H1 (cell line): ENCODE measurements around the gene ULBP1. TPM values are rescaled to one million over a fixed set of nuclear protein-coding genes. Genes with fewer than 3 reads are reported as not detected.

Experiments used
- CTCF ChIA-PET: fragments of 300-600 bp; sonication (Branson Sonifier 250); formaldehyde crosslinking; loops from one replicate; lab custom pipeline; 2021; ENCODE audit not compliant: partially characterized antibody; lab: Charles Lee
- POLR2A ChIA-PET: fragments of 300-600 bp; sonication (Branson Sonifier 250); formaldehyde crosslinking; loops from one replicate; lab custom pipeline; 2021; ENCODE audit warnings: inconsistent platforms; ENCODE audit not compliant: partially characterized antibody; lab: Charles Lee
- DNase-seq, 2 experiments: peaks; one replicate each; pipeline versions ENCODE4 v3.0.0 to v3.0.0-alpha.2; 2010 to 2022; ENCODE audit warnings: low spot score in 2 of 2, low read depth in 1 of 2, mixed read lengths in 1 of 2
- FAIRE-seq: peaks from 2 replicates; lab custom pipeline; 2011; peaks lifted over from hg19 to GRCh38; lab: Jason Lieb, UNC
- H2AFZ ChIP-seq: 2 replicates; pipeline ENCODE4 v1.8.1; 2012; ENCODE audit warnings: low read length, inconsistent platforms
- H2AK5ac ChIP-seq: 2 replicates; pipeline ENCODE4 v1.6.1; 2013; ENCODE audit warnings: low read depth, low read length
- H2BK120ac ChIP-seq: replicated peaks from 2 replicates; pipeline ENCODE3; 2013; ENCODE audit warnings: low read depth, low read length, inconsistent platforms
- H2BK12ac ChIP-seq: 2 replicates; pipeline ENCODE4 v1.6.1; 2013; ENCODE audit warnings: low read depth, low read length
- H2BK15ac ChIP-seq: 2 replicates; pipeline ENCODE4 v1.6.1; 2013; ENCODE audit warnings: low read length
- H2BK20ac ChIP-seq: 2 replicates; pipeline ENCODE4 v1.6.1; 2013; ENCODE audit warnings: low read length
- H2BK5ac ChIP-seq: 2 replicates; pipeline ENCODE4 v1.6.1; 2013; ENCODE audit warnings: low read depth, low read length
- H3K14ac ChIP-seq: 2 replicates; pipeline ENCODE4 v1.6.1; 2013; ENCODE audit warnings: inconsistent platforms; ENCODE audit not compliant: insufficient read length
- H3K18ac ChIP-seq: 2 replicates; pipeline ENCODE4 v1.6.1; 2013; ENCODE audit warnings: low read length; ENCODE audit errors: extremely low read depth
- H3K23ac ChIP-seq: 2 replicates; pipeline ENCODE4 v1.6.1; 2013; ENCODE audit warnings: inconsistent platforms; ENCODE audit not compliant: insufficient read length
- H3K23me2 ChIP-seq: 2 replicates; pipeline ENCODE4 v1.6.1; 2013; ENCODE audit warnings: low read depth, low read length
- H3K27ac ChIP-seq: 2 replicates; pipeline ENCODE4 v1.6.1; 2011; ENCODE audit warnings: low read depth, low read length, inconsistent platforms
- H3K27me3 ChIP-seq, 4 experiments: replicated peaks in 1 of 4; 1 replicate in 1 of 4; 2 replicates in 3 of 4; pipeline versions ENCODE4 v1.6.1 to v1.8.1; 2011 to 2013; ENCODE audit warnings: low read length in 3 of 4, mild to moderate bottlenecking in 3 of 4, inconsistent platforms in 2 of 4, mixed read lengths in 2 of 4, moderate library complexity in 1 of 4; ENCODE audit not compliant: control insufficient read depth in 3 of 4, insufficient read depth in 3 of 4; ENCODE audit errors: extremely low read depth in 1 of 4
- H3K36me3 ChIP-seq, 4 experiments: 2 replicates each; pipeline versions ENCODE4 v1.6.1 to v1.8.1; 2011 to 2013; ENCODE audit warnings: mild to moderate bottlenecking in 4 of 4, low read length in 3 of 4, moderate library complexity in 2 of 4, control low read depth in 1 of 4, inconsistent platforms in 1 of 4; ENCODE audit not compliant: insufficient read depth in 4 of 4, control insufficient read depth in 2 of 4
- H3K4ac ChIP-seq: replicated peaks from 2 replicates; pipeline ENCODE3; 2013; ENCODE audit warnings: low read length, low read depth, mixed read lengths, inconsistent platforms; ENCODE audit not compliant: insufficient read length
- H3K4me1 ChIP-seq, 4 experiments: replicated peaks in 1 of 4; 1 replicate in 1 of 4; 2 replicates in 3 of 4; pipeline versions ENCODE4 v1.6.1 to v1.8.1; 2011 to 2013; ENCODE audit warnings: low read length in 3 of 4, inconsistent platforms in 2 of 4, mixed read lengths in 1 of 4; ENCODE audit not compliant: insufficient read depth in 4 of 4, control insufficient read depth in 3 of 4
- H3K4me2 ChIP-seq, 2 experiments: 2 replicates each; pipeline versions ENCODE4 v1.6.1 to v1.8.1; 2011 to 2013; ENCODE audit warnings: low read depth in 2 of 2, low read length in 2 of 2, control low read depth in 1 of 2, inconsistent platforms in 1 of 2, mild to moderate bottlenecking in 1 of 2; ENCODE audit not compliant: insufficient read depth in 1 of 2
- H3K4me3 ChIP-seq, 4 experiments: fragments of 200-600, 300-600 bp in 1 of 4; sonication (generic), shearing (Covaris generic), sonication (Bioruptor Twin) in 1 of 4; 2 replicates each; pipeline versions ENCODE4 v1.5.1 to v1.8.1; 2011 to 2016; ENCODE audit warnings: low read length in 4 of 4, low read depth in 3 of 4, control low read depth in 2 of 4, inconsistent platforms in 2 of 4, mild to moderate bottlenecking in 2 of 4, mixed read lengths in 1 of 4, moderate library complexity in 1 of 4; ENCODE audit not compliant: insufficient read depth in 2 of 4; ENCODE audit errors: extremely low read depth in 1 of 4
- H3K56ac ChIP-seq: replicated peaks from 2 replicates; pipeline ENCODE3; 2013; ENCODE audit warnings: low read depth, mild to moderate bottlenecking, mixed read lengths, low read length, inconsistent platforms; ENCODE audit not compliant: insufficient read length
- H3K79me1 ChIP-seq: 2 replicates; pipeline ENCODE4 v1.6.1; 2013; ENCODE audit warnings: low read depth, low read length, control low read depth
- H3K79me2 ChIP-seq, 2 experiments: 2 replicates each; pipeline versions ENCODE4 v1.6.1 to v1.8.1; 2012 to 2013; ENCODE audit warnings: low read length in 2 of 2, mild to moderate bottlenecking in 2 of 2, inconsistent platforms in 1 of 2; ENCODE audit not compliant: insufficient read depth in 2 of 2, control insufficient read depth in 1 of 2
- H3K9ac ChIP-seq, 4 experiments: replicated peaks in 1 of 4; 1 replicate in 1 of 4; 2 replicates in 3 of 4; pipeline versions ENCODE4 v1.6.1 to v1.8.1; 2011 to 2013; ENCODE audit warnings: low read depth in 3 of 4, low read length in 3 of 4, control low read depth in 2 of 4, mild to moderate bottlenecking in 2 of 4, moderate library complexity in 2 of 4, inconsistent platforms in 1 of 4; ENCODE audit errors: extremely low read depth in 1 of 4
- H3K9me3 ChIP-seq, 2 experiments: 2 replicates each; pipeline versions ENCODE4 v1.6.1 to v1.8.1; 2012 to 2013; ENCODE audit warnings: mild to moderate bottlenecking in 2 of 2, moderate library complexity in 2 of 2, control low read depth in 1 of 2, inconsistent platforms in 1 of 2, low read depth in 1 of 2, low read length in 1 of 2, mixed read lengths in 1 of 2; ENCODE audit not compliant: insufficient read depth in 2 of 2
- H4K20me1 ChIP-seq, 2 experiments: replicated peaks in 1 of 2; 2 replicates each; pipeline versions ENCODE3 to v1.8.1; 2011 to 2013; ENCODE audit warnings: inconsistent platforms in 2 of 2, low read length in 2 of 2, mild to moderate bottlenecking in 1 of 2; ENCODE audit not compliant: insufficient read depth in 2 of 2, control insufficient read depth in 1 of 2
- H4K5ac ChIP-seq: 2 replicates; pipeline ENCODE4 v1.6.1; 2013; ENCODE audit warnings: low read length, low read depth, mixed read lengths, inconsistent platforms; ENCODE audit not compliant: insufficient read length
- H4K8ac ChIP-seq: 2 replicates; pipeline ENCODE4 v1.8.0; 2013; ENCODE audit warnings: mild to moderate bottlenecking, moderate library complexity, low read length, inconsistent platforms; ENCODE audit not compliant: insufficient read depth; ENCODE audit errors: extremely low read depth
- H4K91ac ChIP-seq: replicated peaks from 2 replicates; pipeline ENCODE3; 2013; ENCODE audit warnings: low read length, mixed read lengths, inconsistent platforms; ENCODE audit not compliant: insufficient read length
- BACH1 ChIP-seq: IDR thresholded peaks from 2 replicates; pipeline ENCODE4 v1.6.1; 2012; ENCODE audit warnings: low read length, improper control_type of control experiment
- EP300 ChIP-seq, 2 experiments: IDR thresholded peaks; 1 replicate in 1 of 2; 2 replicates in 1 of 2; pipeline ENCODE4 v1.6.1; 2011 to 2012; ENCODE audit warnings: low read depth in 2 of 2, low read length in 2 of 2, mild to moderate bottlenecking in 2 of 2, borderline replicate concordance in 1 of 2, inconsistent platforms in 1 of 2, moderate library complexity in 1 of 2
- EZH2 ChIP-seq: fragments of 200-600 bp; sonication (generic); IDR thresholded peaks from 2 replicates; pipeline ENCODE4 v1.7.1; 2012; ENCODE audit warnings: low read depth, mild to moderate bottlenecking, moderate library complexity, low read length, inconsistent platforms; ENCODE audit not compliant: severe bottlenecking
- FOSL1 ChIP-seq: IDR thresholded peaks from 2 replicates; pipeline ENCODE4 v1.6.1; 2011; ENCODE audit warnings: mild to moderate bottlenecking, low read depth, low read length, moderate library complexity; ENCODE audit not compliant: insufficient read depth
- HDAC2 ChIP-seq, 2 experiments: fragments of 300-600 bp in 1 of 2; sonication (generic) in 1 of 2; IDR thresholded peaks; 2 replicates each; pipeline ENCODE4 v1.6.1; 2011 to 2012; ENCODE audit warnings: low read depth in 2 of 2, low read length in 2 of 2, mild to moderate bottlenecking in 2 of 2, moderate library complexity in 2 of 2, borderline replicate concordance in 1 of 2, inconsistent platforms in 1 of 2
- NANOG ChIP-seq: IDR thresholded peaks from 2 replicates; pipeline ENCODE4 v1.6.1; 2011; ENCODE audit warnings: low read length, low read depth, mild to moderate bottlenecking, inconsistent platforms; ENCODE audit not compliant: insufficient read depth, poor library complexity, severe bottlenecking
- SIN3A ChIP-seq, 2 experiments: IDR thresholded peaks in 1 of 2; conservative IDR thresholded peaks in 1 of 2; 2 replicates each; pipeline ENCODE4 v1.6.1; 2011 to 2012; ENCODE audit warnings: low read length in 2 of 2, improper control_type of control experiment in 1 of 2, low read depth in 1 of 2, mild to moderate bottlenecking in 1 of 2
- SRF ChIP-seq: IDR thresholded peaks from 2 replicates; pipeline ENCODE4 v1.6.1; 2011; ENCODE audit warnings: mild to moderate bottlenecking, low read depth, low read length, moderate library complexity
- SUZ12 ChIP-seq: fragments of 200-600 bp; sonication (generic); IDR thresholded peaks from 2 replicates; pipeline ENCODE4 v1.6.1; 2012; ENCODE audit warnings: mild to moderate bottlenecking, inconsistent platforms, low read length, moderate library complexity, mixed read lengths
- WGBS, 2 experiments: shearing (Covaris generic) in 1 of 2; methylation state at CpG; one replicate each; pipeline versions ENCODE4 v1.1.6 to v1.1.7; 2013 to 2015; ENCODE audit warnings: low lambda C conversion rate in 2 of 2, mixed read lengths in 2 of 2, inconsistent platforms in 1 of 2, low coverage in 1 of 2, missing lambda C conversion rate in 1 of 2; ENCODE audit not compliant: insufficient replicate concordance in 2 of 2, insufficient coverage in 1 of 2, insufficient read length in 1 of 2; ENCODE audit errors: extremely low coverage in 1 of 2, missing lambda C conversion rate in 1 of 2; 5-methylcytosine and 5-hydroxymethylcytosine counted together
- polyA plus RNA-seq, 7 experiments: library from polyadenylated mRNA; depleted of rRNA in 3 of 7; stranded (reverse) in 5 of 7; unstranded in 2 of 7; fragments of >200 nt in 5 of 7; fragments of 200-250 nt in 2 of 7; gene quantifications; 1 replicate in 5 of 7; 2 replicates in 1 of 7; 4 replicates in 1 of 7; pipeline versions ENCODE4 v1.2.1 to v1.2.3, GENCODE V29; 2011 to 2013; ENCODE audit warnings: missing spikeins in 2 of 7, mixed read lengths in 2 of 7
- total RNA-seq: library from RNA; stranded (reverse); fragmentation: NEBNext Ultra II Directional; extraction: Animal tissue kit (Norgen Biotek cat#: 25700); gene quantifications from 2 replicates; pipeline ENCODE4 v1.2.1, GENCODE V29; 2021

The ULBP1 gene
- total and polyA plus RNA-seq, 2 of the 8 experiments (the other 6 are each of a cell fraction or from before 2014, with no cell fraction given) = 0.32 to 0.60 TPM

DNA sequence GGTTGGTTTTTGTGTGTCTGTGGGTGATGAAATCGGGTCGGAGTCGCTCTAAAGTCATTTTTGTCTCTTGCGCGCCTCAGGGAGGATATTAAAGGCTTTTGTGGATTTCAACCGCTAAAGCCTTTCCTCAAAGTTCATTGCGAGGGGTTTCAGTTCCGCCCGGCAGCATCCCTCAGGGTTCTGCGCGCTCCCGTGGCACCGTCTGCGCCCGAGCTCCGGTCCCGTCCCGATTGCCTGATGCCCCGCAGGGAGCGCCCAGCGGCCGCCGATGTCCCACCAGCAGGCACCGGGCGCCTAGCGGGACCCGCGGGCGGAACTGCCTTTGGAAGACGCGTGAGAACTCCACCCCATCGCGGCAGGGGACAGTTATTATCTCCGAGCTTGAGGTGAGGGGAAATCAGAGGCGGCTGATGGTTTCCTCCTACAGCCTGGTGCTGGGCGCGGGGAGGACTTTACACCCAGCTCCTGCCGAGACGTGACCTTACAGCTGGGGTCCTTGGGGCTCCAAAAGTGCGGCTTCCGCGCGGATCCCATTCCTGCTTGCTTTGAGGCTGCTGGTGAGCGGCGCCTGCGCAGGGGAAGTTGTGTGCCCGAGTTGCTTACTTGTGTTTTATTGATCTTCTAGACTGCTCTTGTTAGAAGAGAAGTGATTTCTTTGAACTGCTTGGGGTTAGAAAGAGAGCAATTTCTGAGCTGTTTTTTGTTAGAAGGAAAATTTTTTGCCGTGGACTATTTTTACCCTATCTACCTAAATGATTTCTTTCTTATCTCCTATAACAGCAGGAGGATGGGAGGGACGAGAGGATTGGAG, 27.1 kb downstream of the ULBP1 start:
- H3K23me2 ChIP-seq = no peaks in the 10 kb centered on the region; the same call in 1 of the 2 replicates
- H2AK5ac ChIP-seq = no peak overlapping the region
- 1% methylated on average over 36 of the region's 49 CpGs; no CpG with 5 or more reads in 1 of the 2 experiments for WGBS, 2 experiments
- no peaks in the 10 kb centered on the region for H3K79me1 ChIP-seq
- peak overlapping the region; percentile 0 to 53 (median 29); a peak in 7 of 8 replicates for H3K4me3 ChIP-seq
- H3K18ac ChIP-seq = peak overlapping the region; percentile 60
- H4K20me1 ChIP-seq = peaks cover 8 to 15% of the 10 kb centered on the region in 2 experiments
- H3K23ac ChIP-seq = no peak overlapping the region
- no peak overlapping the region for H2BK120ac ChIP-seq
- H2BK5ac ChIP-seq = no peak overlapping the region
- H3K4ac ChIP-seq = no peak overlapping the region
- no peak overlapping the region for H3K9ac ChIP-seq
- no peak overlapping the region for H4K91ac ChIP-seq
- H2BK12ac ChIP-seq = no peak overlapping the region; the same call in 1 of the 2 replicates
- POLR2A ChIA-PET = interaction anchor here (1.4 to 2.0 kb wide), 2 partner anchors 27 to 50 kb away, joined by 4 read pairs; partner anchors contain the start of gene ULBP1
- peak overlapping the region; percentile 62 to 77 for H3K4me2 ChIP-seq
- H2AFZ ChIP-seq = no peak overlapping the region
- DNase-seq (peak in 1 of 2 experiments; percentile 70), FAIRE-seq (no peak)
- no peak overlapping the region for H3K27ac ChIP-seq
- no peaks in the 10 kb centered on the region for H3K9me3 ChIP-seq
- peaks cover 2 to 21% (median 15%) of the 10 kb centered on the region in 4 experiments for H3K4me1 ChIP-seq
- H4K5ac ChIP-seq = no peak overlapping the region
- H2BK20ac ChIP-seq = no peak overlapping the region
- H4K8ac ChIP-seq = no peak overlapping the region
- CTCF ChIA-PET = interaction anchor here (0.7 to 3.6 kb wide), 4 partner anchors 12 to 41 kb away, joined by 3 to 20 read pairs (median 8); no protein-coding TSS in a partner anchor
- H3K36me3 ChIP-seq = no peaks in the 10 kb centered on the region
- peaks cover 67 to 93% (median 85%) of the 10 kb centered on the region in 4 experiments for H3K27me3 ChIP-seq
- no peak overlapping the region for H3K56ac ChIP-seq
- H2BK15ac ChIP-seq = no peak overlapping the region
- H3K14ac ChIP-seq = no peak overlapping the region
- H3K79me2 ChIP-seq = no peaks in the 10 kb centered on the region
- TF ChIP-seq EZH2 (peak; percentile 27), BACH1 (no peak), SRF (no peak), NANOG (no peak), SIN3A (conservative IDR thresholded peaks at IDR 0.05 in 1 of 2, IDR thresholded peaks at IDR 0.05 in 1 of 2; ENCODE audit: low read depth in 1 of 2, low read length in 2 of 2) (no peak), SUZ12 (peak; percentile 67), HDAC2 (IDR thresholded peaks at IDR 0.05; ENCODE audit: borderline replicate concordance in 1 of 2, low read depth in 2 of 2, low read length in 2 of 2) (peak in 1 of 2 experiments; percentile 61; a peak in 1 of 4 replicates), EP300 (IDR thresholded peaks at IDR 0.05; ENCODE audit: borderline replicate concordance in 1 of 2, low read depth in 2 of 2, low read length in 2 of 2) (no peak), FOSL1 (no peak)
